HepG2 (cell line): ENCODE measurements around the gene TPST2. TPM values are rescaled to one million over a fixed set of nuclear protein-coding genes. Genes with fewer than 3 reads are reported as not detected.

Source experiments
- ATAC-seq: fragments of 200-7000 bp; cut with Tn5 transposase; 3 replicates; pipeline ENCODE4 v1.9.1; 2020; ENCODE audit warnings: mild to moderate bottlenecking, moderate library complexity
- BruUV-seq: library from RNA; stranded (reverse); fragments of 400-500 nt; replicated peaks from 2 replicates; lab custom pipeline; 2021; lab: Mats Ljungman, UMichigan
- CTCF ChIA-PET: fragments of 300-600 bp; formaldehyde crosslinking; extraction: SDS; loops from one replicate; lab custom pipeline; 2021; ENCODE audit warnings: low total read pairs, inconsistent platforms, low intra/inter-chr PET ratio; lab: Yijun Ruan, JAX
- POLR2A ChIA-PET: fragments of 350-600 bp; sonication (Branson Sonifier 250); formaldehyde crosslinking; loops from one replicate; lab custom pipeline; 2020; ENCODE audit warnings: antibody characterized with exemption, inconsistent platforms; lab: Yijun Ruan, JAX
- DNase-seq: peaks from one replicate; pipeline ENCODE4 v3.0.0-alpha.2; 2015; ENCODE audit warnings: low spot score
- FAIRE-seq: peaks from 3 replicates; lab custom pipeline; 2011; peaks lifted over from hg19 to GRCh38; lab: Jason Lieb, UNC
- H2AFZ ChIP-seq: one replicate; pipeline ENCODE4 v1.6.1; 2011; ENCODE audit warnings: low read length, inconsistent platforms
- H3K27ac ChIP-seq: fragments of 300-600 bp; 3 replicates; pipeline ENCODE4 v1.8.0; 2011; ENCODE audit warnings: mixed run types, mild to moderate bottlenecking, mixed read lengths, low read length, inconsistent platforms; ENCODE audit not compliant: insufficient read depth; ENCODE audit errors: extremely low read length
- H3K27me3 ChIP-seq, 2 experiments: fragments of 200-600 bp in 1 of 2; 2 replicates in 1 of 2; 3 replicates in 1 of 2; pipeline versions ENCODE4 v1.6.0 to v1.8.0; 2011; ENCODE audit warnings: low read length in 2 of 2, mild to moderate bottlenecking in 2 of 2, moderate library complexity in 2 of 2, inconsistent platforms in 1 of 2; ENCODE audit not compliant: insufficient read depth in 2 of 2, control insufficient read depth in 1 of 2
- H3K36me3 ChIP-seq, 2 experiments: fragments of 200-600 bp in 1 of 2; replicated peaks in 1 of 2; 2 replicates in 1 of 2; 3 replicates in 1 of 2; pipeline versions ENCODE4 v1.5.1 to v1.8.0; 2011; ENCODE audit warnings: low read length in 2 of 2, inconsistent platforms in 1 of 2; ENCODE audit not compliant: insufficient read depth in 2 of 2, control insufficient read depth in 1 of 2
- H3K4me1 ChIP-seq: 2 replicates; pipeline ENCODE4 v1.5.1; 2012; ENCODE audit warnings: low read length, inconsistent platforms; ENCODE audit not compliant: insufficient read depth
- H3K4me2 ChIP-seq: 2 replicates; pipeline ENCODE4 v1.6.0; 2011; ENCODE audit warnings: low read depth, low read length, inconsistent platforms
- H3K4me3 ChIP-seq, 3 experiments: fragments of 200-600 bp in 1 of 3; sonication (generic), shearing (Covaris generic) in 1 of 3; replicated peaks in 1 of 3; 2 replicates each; pipeline ENCODE4 v1.5.1; 2011 to 2016; ENCODE audit warnings: low read length in 3 of 3, inconsistent platforms in 2 of 3, low read depth in 2 of 3, mild to moderate bottlenecking in 2 of 3, control low read depth in 1 of 3, mixed read lengths in 1 of 3; ENCODE audit not compliant: insufficient read depth in 1 of 3
- H3K79me2 ChIP-seq: one replicate; pipeline ENCODE4 v1.6.1; 2011; ENCODE audit warnings: low read length, inconsistent platforms; ENCODE audit not compliant: insufficient read depth
- H3K9ac ChIP-seq: 2 replicates; pipeline ENCODE4 v1.6.0; 2011; ENCODE audit warnings: mild to moderate bottlenecking, low read depth, low read length, inconsistent platforms; ENCODE audit not compliant: insufficient read depth
- H3K9me3 ChIP-seq: 2 replicates; pipeline ENCODE4 v1.5.1; 2012; ENCODE audit warnings: mild to moderate bottlenecking, low read length
- H4K20me1 ChIP-seq: 2 replicates; pipeline ENCODE4 v1.6.0; 2011; ENCODE audit warnings: inconsistent platforms, mild to moderate bottlenecking, low read length, moderate library complexity; ENCODE audit not compliant: insufficient read depth
- CEBPB ChIP-seq: IDR thresholded peaks from 2 replicates; pipeline ENCODE4 v1.6.1; 2011; ENCODE audit warnings: low read depth, low read length, improper control_type of control experiment, borderline replicate concordance
- CSRNP2 ChIP-seq: sonication (generic); formaldehyde crosslinking; conservative IDR thresholded peaks from 2 replicates; pipeline ENCODE4 v1.8.0; 2022; ENCODE audit warnings: low read depth, missing genetic modification reagents
- E2F1 ChIP-seq: sonication (generic); formaldehyde crosslinking; IDR thresholded peaks from 2 replicates; pipeline ENCODE4 v1.5.0; 2020; ENCODE audit warnings: missing genetic modification reagents
- HOXA5 ChIP-seq: sonication (generic); formaldehyde crosslinking; IDR thresholded peaks from 2 replicates; pipeline ENCODE4 v1.4.0; 2020; ENCODE audit warnings: missing genetic modification reagents
- IKZF1 ChIP-seq: fragments of 450-650 bp; IDR thresholded peaks from 2 replicates; pipeline ENCODE4 v1.7.1; 2016
- KDM5B ChIP-seq: sonication (generic); formaldehyde crosslinking; IDR thresholded peaks from 2 replicates; pipeline ENCODE4 v1.4.0; 2020; ENCODE audit warnings: missing genetic modification reagents, mild to moderate bottlenecking, borderline replicate concordance
- PLRG1 ChIP-seq: fragments of 450-650 bp; conservative IDR thresholded peaks from 2 replicates; pipeline ENCODE4 v1.6.1; 2016
- TSC22D2 ChIP-seq: sonication (generic); formaldehyde crosslinking; IDR thresholded peaks from 2 replicates; pipeline ENCODE4 v1.5.1; 2020; ENCODE audit warnings: missing genetic modification reagents, mild to moderate bottlenecking, borderline replicate concordance
- U2AF1 ChIP-seq: fragments of 200-400 bp; formaldehyde crosslinking; optimal IDR thresholded peaks from 2 replicates; pipeline ENCODE3; 2017; ENCODE audit warnings: mild to moderate bottlenecking, low read depth, low read length
- ZC3H13 ChIP-seq: sonication (generic); formaldehyde crosslinking; IDR thresholded peaks from 2 replicates; pipeline ENCODE4 v1.8.1; 2023; ENCODE audit warnings: mild to moderate bottlenecking, missing genetic modification reagents, moderate library complexity
- ZNF512B ChIP-seq: sonication (generic); formaldehyde crosslinking; IDR thresholded peaks from 2 replicates; pipeline ENCODE4 v1.5.1; 2020; ENCODE audit warnings: missing genetic modification reagents, mild to moderate bottlenecking, borderline replicate concordance
- ZNF557 ChIP-seq: sonication (generic); formaldehyde crosslinking; IDR thresholded peaks from 2 replicates; pipeline ENCODE4 v1.4.0; 2020; ENCODE audit warnings: missing genetic modification reagents
- ZSCAN21 ChIP-seq: sonication (generic); formaldehyde crosslinking; IDR thresholded peaks from 2 replicates; pipeline ENCODE4 v1.8.0; 2022; ENCODE audit warnings: mild to moderate bottlenecking, missing genetic modification reagents, moderate library complexity, borderline replicate concordance
- in situ Hi-C: cut with HindIII; loops from 2 replicates; pipeline ENCODE4 v1.10.0; 2017; ENCODE audit warnings: low pct_unique_long_range_greater_than_20kb; ENCODE audit not compliant: extremely low pct_ligation_motif_present
- intact Hi-C: fragments of 100-400 bp; cut with micrococcal nuclease; formaldehyde crosslinking; loops from one replicate; pipeline ENCODE4 v1.10.0; 2022; ENCODE audit not compliant: unreplicated experiment
- polyA plus RNA-seq, 8 experiments: library from polyadenylated mRNA; depleted of rRNA in 3 of 8; stranded (reverse) in 7 of 8; unstranded in 1 of 8; fragments of >200 nt; fragmentation: Illumina TruSeq in 4 of 8; extraction: Trizol in 4 of 8; gene quantifications; 2 replicates each; pipeline versions ENCODE4 v1.2.1 to v1.2.3, GENCODE V29; 2011 to 2016; ENCODE audit warnings: low read depth in 4 of 8, missing spikeins in 1 of 8, mixed read lengths in 1 of 8; ENCODE audit not compliant: insufficient read depth in 1 of 8
- total RNA-seq, 5 experiments: library from RNA; depleted of rRNA; stranded (reverse); fragments of >200 nt; fragmentation: Illumina TruSeq; extraction: Trizol; gene quantifications; 2 replicates each; pipeline ENCODE4 v1.2.3, GENCODE V29; 2016; ENCODE audit warnings: low read depth in 1 of 5

TPST2 gene
- total and polyA plus RNA-seq, 2 of the 13 experiments (the other 11 are each of a cell fraction or from before 2014, with no cell fraction given) = 15.2 to 23.8 TPM

- TF ChIP-seq U2AF1 = no peak
- TF ChIP-seq E2F1 (CRISPR knock-in tag) = no peak
- TF ChIP-seq CEBPB = no peak
- TF ChIP-seq IKZF1 = no peak
- no peak for TF ChIP-seq ZC3H13 (CRISPR knock-in tag)
These were observed 113.1 kb downstream of the TPST2 start (continued) for GRCh38 chr22:26476705-26477340.

GRCh38 chr22:26474682-26475081 is 115.2 kb downstream of the TPST2 start:
- ChIA-PET POLR2A (no interaction called here), CTCF (no interaction called here)
- no peaks in the 10 kb centered on the region for H3K27me3 ChIP-seq
- FAIRE-seq = no peak
- ATAC-seq = no peak
- no peak overlapping the region for H2AFZ ChIP-seq
- no peak overlapping the region for H3K4me2 ChIP-seq
- H3K4me1 ChIP-seq = peaks cover 32% of the 10 kb centered on the region
- no peaks in the 10 kb centered on the region for H4K20me1 ChIP-seq
- no peaks in the 10 kb centered on the region for H3K9me3 ChIP-seq
- H3K27ac ChIP-seq = no peak overlapping the region
- no TSS peak for BruUV-seq
- H3K4me3 ChIP-seq = no peak overlapping the region
- intact Hi-C loops = loop anchor here (5.0 kb wide), 1 partner anchor 38 kb away; the partner anchor contains the start of gene TFIP11
- peaks cover 19 to 66% of the 10 kb centered on the region in 2 experiments for H3K36me3 ChIP-seq
- no peak overlapping the region for H3K9ac ChIP-seq
- in situ Hi-C loops = no loop called here
- TF ChIP-seq TSC22D2 (CRISPR knock-in tag) = no peak
- TF ChIP-seq HOXA5 (CRISPR knock-in tag) = no peak
- no peak for TF ChIP-seq PLRG1
- TF ChIP-seq ZNF557 (CRISPR knock-in tag) = no peak
- TF ChIP-seq CSRNP2 (CRISPR knock-in tag) = no peak
- TF ChIP-seq KDM5B (CRISPR knock-in tag) = no peak
- no peak for TF ChIP-seq ZSCAN21 (CRISPR knock-in tag)
- no peak for TF ChIP-seq ZNF512B (CRISPR knock-in tag)
- DNase-seq = no peak
- peaks cover 47% of the 10 kb centered on the region for H3K79me2 ChIP-seq
